NCI-H69 (cell line): ENCODE results near the gene C3orf70.

Experiments
- DNase-seq: peaks from one replicate; lab custom pipeline; 2025; lab: John Stamatoyannopoulos, UW

C3orf70 gene

DNA sequence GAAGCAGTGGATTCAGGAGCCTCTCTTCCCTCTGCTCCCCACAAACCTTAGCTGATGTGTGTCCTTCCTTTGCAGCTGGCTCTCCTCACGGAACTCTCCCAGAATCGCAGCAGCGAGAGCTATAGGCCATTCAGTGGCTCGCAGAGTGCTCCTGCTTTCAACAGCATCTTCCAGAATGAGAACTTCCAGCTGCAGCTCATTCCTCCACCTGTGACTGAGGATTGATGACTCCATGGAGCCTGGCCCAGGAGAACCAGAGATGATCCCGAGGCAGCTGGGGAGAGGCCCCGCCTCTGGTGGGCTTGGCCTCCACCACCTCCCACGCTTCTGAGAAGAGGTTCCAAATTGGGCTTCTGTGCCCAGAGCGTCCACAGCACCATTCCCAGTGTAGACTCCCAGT, 101.1 kb downstream of the C3orf70 start:
- DNase-seq, result no peak

DNA sequence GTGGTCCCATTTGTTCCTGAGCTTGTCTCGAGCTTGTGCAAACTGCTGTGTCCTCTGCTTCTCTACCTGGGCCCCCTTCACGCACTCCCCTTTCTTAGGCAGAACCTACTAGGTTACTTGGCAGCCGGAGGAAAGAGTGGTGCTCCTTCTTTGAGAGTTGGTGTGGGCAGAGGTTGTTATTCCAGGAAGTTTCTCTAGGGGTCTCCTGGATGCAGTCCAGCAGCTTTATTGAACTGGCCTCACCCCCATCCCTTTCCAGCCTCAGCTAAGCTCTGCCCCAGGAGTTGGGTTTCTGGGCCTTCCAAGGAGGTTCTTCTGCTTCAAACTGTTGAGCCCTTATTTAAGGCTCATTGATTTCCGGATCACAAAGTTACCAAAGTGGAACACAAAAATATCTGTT, 103.2 kb downstream of the C3orf70 start:
- DNase-seq, result peak; percentile 10

DNA sequence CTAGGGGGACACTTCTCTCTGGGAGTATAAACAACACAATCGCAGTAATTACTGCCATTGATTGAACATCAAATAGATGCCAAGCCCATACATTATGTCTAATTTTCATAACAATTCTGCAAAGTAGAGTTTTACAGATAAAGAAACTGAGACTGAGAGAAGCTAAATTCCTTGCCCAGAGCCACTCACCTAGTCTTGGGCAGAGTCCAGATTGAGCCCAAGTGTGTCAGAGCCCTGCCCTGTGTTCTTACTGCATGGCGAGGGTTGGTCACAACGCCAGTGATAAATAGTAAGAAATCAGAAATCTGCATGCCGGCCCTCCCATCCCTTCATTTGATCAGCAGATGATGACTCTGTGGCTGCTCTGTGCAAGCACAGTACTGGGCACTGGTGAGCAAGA, 106.3 kb downstream of the C3orf70 start:
- no peak for DNase-seq

DNA sequence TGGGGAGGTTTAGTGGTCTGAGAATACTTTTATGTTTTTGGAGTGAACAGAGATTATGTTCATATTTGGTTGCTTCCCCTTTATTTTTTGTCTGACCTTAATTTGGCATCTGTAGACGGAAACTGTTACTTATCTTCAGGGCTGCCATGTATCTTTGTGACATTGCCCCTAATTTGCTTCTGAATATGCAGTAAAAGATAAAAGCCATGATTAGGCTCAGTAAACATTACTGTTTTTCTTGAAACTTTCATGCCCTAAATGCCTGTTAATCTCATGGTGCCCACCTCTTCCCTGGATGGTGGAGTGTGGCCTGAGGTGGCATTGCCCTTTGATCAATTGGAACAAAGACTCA, 106.7 kb downstream of the C3orf70 start:
- no peak for DNase-seq

DNA sequence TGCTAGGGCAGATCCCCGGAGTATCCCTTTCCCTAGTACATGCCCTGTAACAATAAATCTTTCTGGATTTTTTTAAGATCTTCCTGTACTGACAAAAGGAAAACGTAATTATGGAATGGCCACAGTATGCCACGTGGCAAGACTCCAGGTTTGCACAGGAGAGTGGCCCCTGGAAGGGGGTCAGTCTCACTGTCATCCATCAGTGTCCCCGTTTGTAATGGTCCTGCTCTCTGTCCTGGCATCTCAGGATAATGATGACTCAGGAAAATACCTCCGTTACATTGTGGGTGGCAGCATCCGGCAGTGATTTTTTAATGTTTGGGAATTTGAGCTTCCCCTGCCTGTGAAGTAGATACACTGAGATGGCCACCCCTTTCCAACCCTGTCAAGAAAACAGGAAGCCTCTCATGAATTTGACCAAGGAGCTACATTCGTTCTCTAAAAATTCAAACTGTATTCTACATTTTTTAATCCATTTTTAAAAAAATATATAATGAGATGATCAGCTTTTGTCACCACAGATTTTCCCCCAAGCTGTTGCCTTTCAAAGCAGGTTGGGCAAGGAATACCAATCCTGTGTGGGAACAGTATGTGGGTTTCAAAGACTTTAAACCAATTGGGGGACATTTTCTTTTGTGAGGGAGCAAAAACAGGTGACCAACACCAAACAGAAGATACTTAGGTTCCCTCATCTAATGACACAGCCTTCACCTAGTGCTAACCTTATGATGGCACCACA, 110.4 kb downstream of the C3orf70 start:
- peak; percentile 14 for DNase-seq

DNA sequence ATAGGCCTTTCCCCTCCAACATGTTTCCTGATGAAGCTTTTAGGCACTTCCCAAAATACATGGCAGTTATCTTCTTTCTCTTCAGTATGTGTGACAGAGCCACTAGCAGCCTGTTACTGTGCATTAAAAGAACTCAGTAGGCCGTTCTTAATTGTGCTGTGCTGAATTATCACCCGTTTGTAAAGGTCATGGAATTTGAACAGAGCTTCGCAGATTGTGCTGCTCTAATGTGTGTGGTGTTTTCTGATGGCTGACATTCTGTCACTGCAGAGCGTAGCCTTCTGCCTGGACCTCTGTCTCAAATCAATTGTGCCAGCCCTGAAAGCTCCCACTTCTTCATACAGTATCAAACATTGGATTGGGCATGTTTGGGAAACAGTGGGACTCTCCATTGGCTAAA, 111.3 kb downstream of the C3orf70 start:
- no peak for DNase-seq

DNA sequence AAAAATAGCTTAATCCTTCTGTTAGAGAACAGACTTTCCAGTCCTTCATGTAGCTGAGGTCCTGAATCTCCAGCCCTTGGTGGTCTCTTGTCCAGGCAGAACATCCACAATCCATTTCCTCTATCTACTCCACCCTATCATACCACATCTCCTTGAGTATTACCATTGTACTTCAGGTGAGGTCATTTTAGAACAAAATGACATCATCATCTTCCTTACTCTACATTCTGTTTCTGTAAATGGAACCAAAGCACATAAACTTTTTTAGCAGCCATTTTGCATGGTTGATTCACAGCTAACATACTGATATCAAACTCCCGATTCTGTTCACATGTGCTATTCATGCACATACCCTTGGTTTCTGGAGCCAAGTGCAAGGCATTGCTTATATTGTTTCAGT, 112.4 kb downstream of the C3orf70 start:
- no peak for DNase-seq

DNA sequence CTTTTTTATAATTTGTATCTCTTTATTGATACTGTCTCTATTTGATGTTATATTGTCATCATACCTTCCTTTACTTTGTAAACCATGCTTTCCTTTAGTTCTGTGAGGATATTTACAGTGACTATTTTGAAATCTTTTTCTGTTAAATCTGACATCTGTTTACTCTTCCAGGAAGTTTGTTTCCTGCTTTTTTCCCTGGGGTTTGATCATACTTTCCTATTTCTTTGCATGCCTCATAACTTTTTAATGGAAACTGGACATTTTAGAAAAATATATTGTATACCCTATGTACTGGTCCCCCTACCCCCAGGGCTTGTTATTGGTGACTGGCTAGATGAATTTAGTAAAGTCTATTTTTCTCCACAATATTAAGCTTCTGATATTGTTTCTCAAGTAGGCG, 115.1 kb downstream of the C3orf70 start:
- no peak for DNase-seq

DNA sequence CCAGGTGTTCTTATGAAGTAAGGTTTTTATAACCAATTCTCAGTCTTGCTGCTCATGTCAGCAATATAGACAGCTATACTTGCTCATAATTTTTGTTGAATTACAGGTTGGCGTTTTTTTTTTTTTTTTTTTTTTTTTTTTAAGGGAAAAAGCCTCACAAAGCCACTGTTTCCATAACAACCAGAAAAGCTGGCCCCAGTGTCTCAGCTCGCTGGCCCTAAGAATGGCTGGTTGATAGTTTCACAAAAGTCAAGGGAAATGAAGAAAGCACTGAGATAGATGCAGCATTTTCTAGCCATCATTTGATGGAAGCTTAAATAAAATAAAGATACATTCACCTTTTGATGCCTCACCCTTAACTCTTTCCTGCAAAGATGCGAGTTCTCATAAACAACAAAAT, 121.9 kb downstream of the C3orf70 start:
- no peak for DNase-seq

DNA sequence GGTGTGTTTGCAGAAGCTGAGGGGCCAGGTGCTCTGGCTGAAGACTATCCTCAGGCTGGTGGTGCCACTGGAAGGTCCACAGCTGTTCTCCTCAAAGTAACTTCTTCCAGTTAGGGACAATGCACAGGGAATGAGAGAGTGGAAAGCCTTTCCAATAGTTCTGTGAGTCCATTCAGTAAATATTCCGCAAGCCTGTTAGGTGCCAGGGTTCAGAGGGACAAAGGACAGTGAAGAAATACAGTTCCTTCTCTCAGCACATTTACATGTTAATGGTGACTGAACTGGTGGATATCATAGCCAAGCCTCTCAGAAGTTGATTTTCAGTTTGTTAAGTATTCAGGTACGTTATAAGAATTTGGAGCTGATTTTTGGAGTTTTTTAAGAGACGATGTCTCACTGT, 122.5 kb downstream of the C3orf70 start:
- DNase-seq, result no peak

DNA sequence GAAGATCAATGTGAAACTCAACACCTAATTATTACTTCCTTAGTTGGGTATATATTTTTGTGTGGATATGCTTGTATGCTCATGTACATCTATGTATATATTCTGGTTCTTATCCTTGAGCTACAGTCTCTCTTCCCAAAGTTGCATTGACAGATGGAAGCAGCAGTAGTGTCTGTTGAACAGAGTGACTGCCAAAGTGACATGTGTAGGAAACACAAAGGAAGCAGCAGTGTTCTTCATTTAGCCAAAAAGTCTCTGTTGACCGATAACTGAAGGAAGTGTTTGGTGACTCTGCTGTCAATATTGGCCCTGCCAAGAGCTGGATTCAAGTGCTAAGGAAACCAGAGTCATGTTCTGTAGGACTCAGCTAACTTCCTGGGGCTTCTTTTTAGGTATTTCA, 123.8 kb downstream of the C3orf70 start:
- no peak for DNase-seq

DNA sequence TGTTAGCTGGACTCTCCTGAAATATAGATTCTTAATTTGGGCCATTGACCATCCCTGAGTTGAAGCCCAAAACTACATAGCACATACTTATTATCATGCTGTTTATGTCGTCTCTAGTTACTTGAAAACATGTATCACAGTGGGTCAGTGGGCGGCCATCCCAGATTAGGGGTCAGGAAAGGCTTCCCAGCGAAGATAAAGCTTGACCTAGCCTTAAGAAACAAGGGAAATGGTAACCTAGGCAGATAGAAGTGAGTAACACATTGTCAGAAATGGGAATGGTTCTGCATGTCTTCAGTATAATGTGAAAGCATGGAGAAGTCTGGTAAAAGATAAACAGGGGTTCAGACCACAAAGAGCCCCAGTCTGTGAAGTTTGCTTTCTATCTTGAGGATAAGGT, 124.7 kb downstream of the C3orf70 start:
- DNase-seq, result no peak
